HAP-1 (cell line): ENCODE results near the gene MFSD12.

Experiments
- DNase-seq, 2 experiments: peaks; one replicate each; pipeline ENCODE4 v3.0.0-alpha.2; 2016 to 2020; ENCODE audit warnings: low spot score in 2 of 2
- H3K27me3 ChIP-seq: fragments of 250-450 bp; sonication (Bioruptor Pico); 2 replicates; pipeline ENCODE4 v1.5.1; 2020; ENCODE audit warnings: low read depth, mild to moderate bottlenecking, moderate library complexity
- H3K36me3 ChIP-seq: fragments of 250-450 bp; sonication (Bioruptor Pico); replicated peaks from 2 replicates; pipeline ENCODE4 v1.5.1; 2020; ENCODE audit warnings: mild to moderate bottlenecking
- H3K4me1 ChIP-seq: fragments of 250-450 bp; sonication (Bioruptor Pico); 2 replicates; pipeline ENCODE4 v1.5.1; 2020; ENCODE audit warnings: mild to moderate bottlenecking
- H3K4me3 ChIP-seq: fragments of 250-450 bp; sonication (Bioruptor Pico); 2 replicates; pipeline ENCODE4 v1.5.1; 2020; ENCODE audit warnings: mild to moderate bottlenecking, moderate library complexity
- H3K9me3 ChIP-seq: fragments of 250-450 bp; sonication (Bioruptor Pico); 2 replicates; pipeline ENCODE4 v1.5.1; 2020; ENCODE audit warnings: mild to moderate bottlenecking, moderate library complexity
- in situ Hi-C: fragments of 300-500 bp; cut with MboI; formaldehyde crosslinking; loops from 3 replicates; pipeline ENCODE4 v1.14.3; 2020; ENCODE audit warnings: low sequenced_read_pairs, inconsistent platforms, mixed read lengths

MFSD12 gene

DNA sequence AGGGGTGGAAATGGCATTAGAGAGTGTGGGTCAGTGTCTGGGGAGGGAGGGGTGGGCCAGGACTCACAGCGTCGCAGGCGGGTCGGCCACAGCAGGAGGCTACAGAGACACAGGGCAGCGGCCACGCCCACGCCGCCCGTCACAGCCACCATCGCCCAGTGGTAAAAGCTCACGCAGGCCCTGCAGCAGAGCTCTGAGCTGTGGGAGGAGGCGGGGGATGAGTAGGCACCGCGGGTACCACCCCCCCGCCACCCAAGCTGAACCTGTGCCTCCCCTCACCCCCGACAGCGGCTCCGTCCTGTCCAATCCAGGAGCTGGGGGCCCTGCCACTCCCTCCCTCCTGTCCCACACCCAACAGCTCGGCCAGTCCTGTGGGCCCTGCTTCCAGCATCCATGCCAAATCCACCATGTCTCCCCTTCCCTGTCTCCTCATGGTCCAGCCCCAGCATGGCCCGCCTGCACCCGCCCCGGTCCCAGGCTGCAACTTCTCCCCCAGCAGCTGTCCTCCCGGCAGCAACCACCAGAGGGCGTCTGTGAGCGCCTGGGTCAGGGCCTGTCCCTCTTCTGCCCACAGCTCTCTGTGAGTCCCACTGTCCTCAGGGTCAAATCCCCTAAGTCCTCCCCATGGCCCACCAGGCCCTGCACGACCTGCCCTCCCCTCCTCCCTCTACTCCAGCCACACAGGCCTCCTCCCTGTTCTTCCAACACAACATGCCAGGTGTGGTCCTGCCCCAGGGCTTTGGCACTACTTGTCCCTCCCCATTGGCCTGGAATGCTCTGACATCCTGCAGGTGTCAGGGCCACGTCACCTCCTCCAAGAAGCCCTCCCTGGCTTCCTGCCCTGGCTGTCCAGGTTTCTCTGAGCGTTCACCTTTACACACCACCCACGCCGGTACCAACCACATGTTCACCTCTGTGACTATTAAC is 12.4 kb downstream of the MFSD12 start:
- H3K4me1 ChIP-seq: no peaks in the 10 kb centered on the region
- H3K9me3 ChIP-seq: no peaks in the 10 kb centered on the region
- peaks cover 22% of the 10 kb centered on the region for H3K36me3 ChIP-seq
- no peak overlapping the region for H3K4me3 ChIP-seq
- in situ Hi-C loops: no loop called here
- no peaks in the 10 kb centered on the region for H3K27me3 ChIP-seq
- DNase-seq: peak; percentile 20 to 90

DNA sequence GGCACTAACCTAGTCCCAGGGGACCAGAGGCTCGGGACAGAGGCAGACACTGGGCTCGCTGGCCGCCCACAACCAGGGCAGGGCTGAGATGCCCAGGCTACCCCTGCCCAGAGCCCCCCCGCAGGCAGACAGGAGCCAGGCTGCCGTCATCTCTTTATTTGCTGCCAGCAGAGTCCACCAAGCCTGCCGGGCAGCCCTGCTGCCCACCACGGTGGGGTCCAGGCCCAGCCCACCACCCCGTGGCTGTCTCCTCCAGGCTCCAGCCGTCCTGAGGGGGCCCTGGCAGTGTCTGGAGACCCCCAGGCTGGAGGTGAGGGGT is 13.4 kb downstream of the MFSD12 start:
- DNase-seq: no peak
- Histone ChIP-seq H3K36me3 (peaks cover 25% of the 10 kb centered on the region), H3K4me1 (no peaks in the 10 kb centered on the region), H3K9me3 (no peaks in the 10 kb centered on the region), H3K27me3 (no peaks in the 10 kb centered on the region), H3K4me3 (no peak overlapping the region)
- in situ Hi-C loops: no loop called here

DNA sequence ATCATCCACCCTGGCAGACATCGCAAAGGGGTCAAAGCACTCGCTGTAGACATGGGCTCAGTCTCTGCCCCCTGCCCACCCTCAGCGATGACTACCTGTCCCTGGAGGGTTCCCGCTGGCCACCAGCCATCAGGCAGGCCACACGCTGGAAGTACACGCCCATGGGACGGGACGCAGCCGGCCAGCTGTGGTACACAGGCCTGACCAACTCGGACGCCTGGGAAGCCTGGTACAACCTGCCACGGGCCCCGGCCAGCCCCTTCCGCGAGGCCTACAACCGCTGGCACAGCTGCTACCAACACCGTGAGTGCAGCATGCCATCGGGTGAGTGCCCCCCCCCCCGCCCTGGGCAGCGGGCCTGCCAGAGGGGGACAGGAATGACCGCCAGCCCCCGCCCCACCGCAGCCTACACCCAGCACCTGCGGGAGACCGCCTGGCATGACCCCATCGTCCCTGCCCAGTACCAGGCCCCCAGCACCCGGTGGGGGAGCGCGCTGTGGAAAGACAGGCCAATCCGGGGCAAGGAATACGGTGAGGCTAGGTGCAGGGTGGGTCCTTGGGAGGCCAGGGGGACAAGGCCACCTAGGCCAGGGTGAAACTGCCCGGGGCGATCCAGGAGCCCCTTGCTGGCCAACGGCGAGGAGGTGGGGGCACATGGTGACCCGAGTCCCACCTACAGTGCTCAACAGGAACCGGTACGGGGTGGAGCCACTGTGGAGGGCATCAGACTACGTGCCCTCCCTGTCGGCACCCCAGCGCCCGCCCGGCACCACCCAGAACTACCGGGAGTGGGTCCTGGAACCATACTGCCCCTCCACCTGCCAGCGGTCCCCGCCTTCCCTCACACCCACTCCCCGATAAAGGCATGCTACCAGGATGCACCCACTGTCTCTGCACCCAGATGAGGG is 14.0 kb downstream of the MFSD12 start:
- in situ Hi-C loops: no loop called here
- no peak overlapping the region for H3K4me3 ChIP-seq
- DNase-seq: no peak
- H3K27me3 ChIP-seq: no peaks in the 10 kb centered on the region
- H3K9me3 ChIP-seq: no peaks in the 10 kb centered on the region
- H3K36me3 ChIP-seq: peaks cover 21% of the 10 kb centered on the region
- H3K4me1 ChIP-seq: no peaks in the 10 kb centered on the region

DNA sequence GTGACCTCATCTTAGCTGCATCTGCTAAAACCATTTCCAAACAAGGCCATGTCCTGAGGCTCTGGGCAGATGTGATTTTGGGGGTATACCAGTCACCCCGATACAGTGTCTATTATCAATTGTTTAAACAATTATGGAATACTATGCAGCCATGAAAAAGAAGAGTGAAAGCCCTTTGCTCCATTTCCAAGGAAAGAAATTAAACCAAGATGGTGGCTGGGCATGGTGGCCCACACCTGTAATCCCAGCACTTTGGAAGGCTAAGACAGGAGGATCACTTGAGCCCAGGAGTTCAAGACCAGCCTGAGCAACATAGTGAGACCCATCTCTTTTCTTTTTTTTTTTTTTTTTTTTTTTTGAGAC is 17.6 kb downstream of the MFSD12 start:
- no peaks in the 10 kb centered on the region for H3K9me3 ChIP-seq
- no peaks in the 10 kb centered on the region for H3K4me1 ChIP-seq
- no peaks in the 10 kb centered on the region for H3K27me3 ChIP-seq
- no peak overlapping the region for H3K4me3 ChIP-seq
- H3K36me3 ChIP-seq: peaks cover 27% of the 10 kb centered on the region
- no peak for DNase-seq
- in situ Hi-C loops: no loop called here

DNA sequence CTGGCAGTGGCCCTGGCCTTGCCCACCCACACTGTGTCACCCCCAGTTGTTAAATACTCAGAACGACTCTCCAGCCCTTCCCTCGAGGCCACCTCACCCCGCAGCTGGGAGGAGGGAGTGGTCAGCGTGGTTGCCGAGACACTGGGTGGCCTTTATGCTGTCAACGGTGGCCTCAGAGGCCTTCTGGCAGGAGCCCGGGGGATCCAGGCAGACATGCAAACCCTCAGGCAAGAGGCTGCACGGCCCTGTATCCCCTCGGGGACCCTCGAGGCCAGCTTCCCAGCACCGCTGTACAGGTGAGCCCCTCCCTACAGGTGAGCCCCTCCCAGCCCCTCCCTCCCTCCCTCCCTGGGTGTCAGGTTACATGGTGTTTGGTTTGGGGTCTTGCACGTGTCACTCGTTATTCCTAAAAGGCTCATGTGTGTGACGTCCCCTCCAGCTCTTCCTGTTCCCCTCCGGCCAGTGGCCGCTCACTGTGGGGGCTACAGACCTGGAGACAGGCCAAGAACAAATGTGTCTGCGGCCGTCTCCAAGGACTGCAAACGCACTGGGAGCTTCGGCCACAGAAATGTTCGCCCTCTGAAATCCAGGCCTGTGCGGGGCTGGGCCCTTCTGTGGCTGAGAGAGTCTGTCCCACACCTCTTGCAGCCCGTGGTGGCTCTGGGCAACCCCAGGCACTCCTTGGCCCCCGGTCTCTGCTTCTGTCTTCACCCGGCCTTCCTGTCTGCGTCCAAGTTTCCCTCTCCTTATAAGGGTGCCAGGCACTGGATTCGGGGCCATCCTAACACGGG is 18.2 kb downstream of the MFSD12 start, which contains the start of gene TEKTIP1:
TEKTIP1 (plus strand) TSS at position 210 of the 791 bp plus-strand sequence; CDS start at position 214, 4 bp downstream.
- Histone ChIP-seq H3K9me3 (no peaks in the 10 kb centered on the region), H3K36me3 (peaks cover 32% of the 10 kb centered on the region), H3K27me3 (no peaks in the 10 kb centered on the region), H3K4me3 (no peak within 1 kb of the TSS), H3K4me1 (no peaks in the 10 kb centered on the region)
- in situ Hi-C loops: no loop called here
- no peak for DNase-seq

DNA sequence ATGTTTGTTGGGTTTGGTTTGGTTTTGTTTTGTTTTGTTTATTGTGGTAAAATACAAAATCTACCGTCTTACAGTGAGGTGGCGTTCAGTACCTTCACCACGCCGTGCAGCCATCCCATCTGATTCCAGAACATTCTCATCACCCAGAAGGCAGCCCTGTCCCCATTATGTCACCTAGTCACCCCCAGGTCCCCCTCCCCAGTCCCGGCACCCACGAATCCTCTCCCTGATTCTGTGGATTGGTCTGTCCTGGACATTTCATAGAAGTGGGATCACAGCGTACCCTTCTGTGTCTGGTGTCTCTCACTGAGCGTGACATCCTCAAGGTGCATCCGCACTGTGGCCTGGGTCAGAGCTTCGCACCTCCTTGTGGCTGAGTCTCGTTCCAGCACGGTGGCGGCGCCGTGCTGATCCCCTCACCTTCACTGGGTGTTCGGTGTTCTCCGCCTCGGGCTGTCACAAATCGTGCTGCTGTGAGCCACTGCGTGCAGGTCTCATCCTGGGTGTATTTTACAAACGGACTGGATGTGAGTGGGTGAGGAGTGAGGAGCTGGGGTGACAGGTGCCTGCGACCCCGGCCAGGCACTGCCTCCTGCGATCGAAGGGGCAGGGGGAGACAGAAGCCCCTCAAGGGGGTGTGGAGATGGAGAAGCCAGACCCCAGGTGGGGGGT is 19.0 kb downstream of the MFSD12 start:
- Histone ChIP-seq H3K36me3 (peaks cover 38% of the 10 kb centered on the region), H3K4me3 (no peak overlapping the region), H3K9me3 (no peaks in the 10 kb centered on the region), H3K4me1 (no peaks in the 10 kb centered on the region), H3K27me3 (no peaks in the 10 kb centered on the region)
- in situ Hi-C loops: no loop called here
- DNase-seq: no peak

DNA sequence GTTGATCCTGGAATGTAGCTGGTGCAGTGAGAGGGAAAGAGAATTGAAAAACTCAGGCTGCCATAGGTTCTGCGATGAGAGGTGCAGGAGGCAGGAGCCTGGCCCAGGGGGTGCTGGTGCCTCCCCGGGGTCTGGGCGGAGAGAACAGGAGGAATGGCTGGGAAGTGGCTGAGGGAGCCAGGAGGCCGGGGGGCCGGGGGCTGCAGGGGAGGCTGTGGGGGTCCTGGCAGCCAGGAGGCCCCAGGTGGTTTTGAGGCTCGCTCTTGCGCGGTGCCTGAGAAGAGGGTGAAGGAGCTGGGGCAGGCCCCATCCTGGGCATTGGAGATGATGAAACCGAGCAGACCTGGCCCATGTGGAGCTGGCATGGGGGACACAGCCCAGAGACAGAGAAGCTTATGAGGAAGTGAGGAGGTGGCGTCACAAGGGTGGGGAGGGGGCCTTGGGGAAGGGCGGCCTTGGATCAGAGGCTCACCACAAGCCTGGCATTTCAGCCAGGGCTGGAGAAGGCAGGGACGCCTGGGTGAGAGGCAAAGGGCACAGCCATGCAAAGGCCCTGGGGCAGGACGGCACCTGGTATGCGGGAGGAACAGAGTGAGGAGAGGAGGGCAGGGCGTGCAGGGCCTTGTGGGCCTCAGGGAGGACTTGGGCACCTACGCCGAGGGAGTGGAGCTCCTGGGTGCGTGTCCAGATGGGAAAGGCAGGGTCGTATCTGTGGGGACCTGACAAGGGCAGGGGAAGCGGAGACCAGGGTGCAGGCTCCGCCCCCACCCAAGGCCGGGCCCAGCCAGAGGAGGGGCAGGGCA is 19.7 kb downstream of the MFSD12 start:
- no peaks in the 10 kb centered on the region for H3K4me1 ChIP-seq
- DNase-seq: no peak
- no peak overlapping the region for H3K4me3 ChIP-seq
- in situ Hi-C loops: no loop called here
- H3K9me3 ChIP-seq: no peaks in the 10 kb centered on the region
- H3K27me3 ChIP-seq: no peaks in the 10 kb centered on the region
- peaks cover 43% of the 10 kb centered on the region for H3K36me3 ChIP-seq

DNA sequence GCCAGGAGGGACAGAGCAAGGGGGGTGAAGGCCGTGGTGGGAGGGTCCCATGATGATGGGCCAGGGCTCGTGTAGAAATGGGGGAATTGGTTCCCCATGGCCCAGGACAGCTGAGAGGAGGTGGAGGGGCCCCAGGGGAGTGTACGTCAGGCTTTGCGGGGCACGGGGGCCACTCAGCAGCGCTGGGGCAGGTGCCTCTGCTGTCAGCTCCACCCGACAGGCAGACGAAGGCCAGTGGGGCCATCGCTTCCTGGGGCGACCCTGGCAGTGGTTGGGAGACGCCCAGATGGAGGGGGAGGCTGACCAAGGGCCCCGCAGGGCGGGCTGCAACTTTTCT is 20.3 kb downstream of the MFSD12 start:
- in situ Hi-C loops: no loop called here
- Histone ChIP-seq H3K4me3 (no peak overlapping the region), H3K27me3 (no peaks in the 10 kb centered on the region), H3K9me3 (no peaks in the 10 kb centered on the region), H3K36me3 (peaks cover 48% of the 10 kb centered on the region), H3K4me1 (no peaks in the 10 kb centered on the region)
- no peak for DNase-seq

DNA sequence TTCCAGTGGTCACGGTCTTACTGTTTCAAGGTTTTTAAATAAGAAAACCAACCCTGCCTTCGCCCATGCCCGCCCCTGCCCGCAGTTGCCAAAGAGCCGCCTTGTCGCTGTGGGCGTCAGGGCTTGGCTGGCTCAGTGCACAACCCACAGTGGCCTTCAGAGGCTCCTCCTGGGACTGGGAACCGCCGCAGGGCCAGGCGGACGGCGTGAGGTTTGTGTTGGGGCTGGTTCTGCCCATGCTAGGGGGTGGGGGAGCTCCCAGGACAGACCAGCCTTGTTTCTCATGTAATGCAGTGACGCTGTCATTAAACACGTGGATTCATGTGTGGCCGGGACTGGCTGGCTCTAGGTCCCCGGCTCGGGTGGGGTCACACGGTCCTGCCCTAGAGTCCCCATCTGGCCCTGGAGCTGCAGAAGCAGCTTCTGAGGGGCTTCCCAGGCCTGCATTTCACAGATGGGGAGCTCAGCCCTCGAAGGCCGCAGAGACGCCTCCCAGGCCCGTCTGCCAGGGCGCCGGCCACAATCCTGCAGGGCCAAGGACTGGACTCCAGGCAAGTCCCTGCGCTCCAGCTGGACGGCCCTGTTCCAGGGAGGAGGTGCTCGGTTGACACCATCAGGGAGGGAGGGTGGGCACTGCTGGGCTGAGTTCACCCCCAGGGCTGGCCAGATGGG is 20.8 kb downstream of the MFSD12 start:
- Histone ChIP-seq H3K36me3 (peaks cover 53% of the 10 kb centered on the region), H3K4me3 (no peak overlapping the region), H3K9me3 (no peaks in the 10 kb centered on the region), H3K4me1 (no peaks in the 10 kb centered on the region), H3K27me3 (no peaks in the 10 kb centered on the region)
- in situ Hi-C loops: no loop called here
- no peak for DNase-seq

DNA sequence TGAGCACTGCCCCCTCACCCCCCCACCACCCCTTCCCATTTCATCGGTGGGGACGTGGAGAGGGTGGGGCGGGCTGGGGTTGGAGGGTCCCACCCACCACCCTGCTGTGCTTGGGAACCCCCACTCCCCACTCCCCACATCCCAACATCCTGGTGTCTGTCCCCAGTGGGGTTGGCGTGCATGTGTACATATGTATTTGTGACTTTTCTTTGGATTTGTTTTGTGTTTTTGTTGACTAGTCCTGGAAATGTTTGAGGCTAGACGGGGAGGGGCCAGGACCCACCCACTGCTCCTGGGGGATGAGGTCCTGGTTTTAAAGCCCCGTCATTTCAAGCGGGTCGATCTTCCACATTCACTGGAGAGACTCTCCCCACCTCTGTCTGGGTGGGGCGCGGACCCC is 21.4 kb downstream of the MFSD12 start:
- in situ Hi-C loops: no loop called here
- Histone ChIP-seq H3K9me3 (no peaks in the 10 kb centered on the region), H3K4me3 (no peak overlapping the region), H3K27me3 (no peaks in the 10 kb centered on the region), H3K36me3 (peaks cover 59% of the 10 kb centered on the region), H3K4me1 (no peaks in the 10 kb centered on the region)
- no peak for DNase-seq

DNA sequence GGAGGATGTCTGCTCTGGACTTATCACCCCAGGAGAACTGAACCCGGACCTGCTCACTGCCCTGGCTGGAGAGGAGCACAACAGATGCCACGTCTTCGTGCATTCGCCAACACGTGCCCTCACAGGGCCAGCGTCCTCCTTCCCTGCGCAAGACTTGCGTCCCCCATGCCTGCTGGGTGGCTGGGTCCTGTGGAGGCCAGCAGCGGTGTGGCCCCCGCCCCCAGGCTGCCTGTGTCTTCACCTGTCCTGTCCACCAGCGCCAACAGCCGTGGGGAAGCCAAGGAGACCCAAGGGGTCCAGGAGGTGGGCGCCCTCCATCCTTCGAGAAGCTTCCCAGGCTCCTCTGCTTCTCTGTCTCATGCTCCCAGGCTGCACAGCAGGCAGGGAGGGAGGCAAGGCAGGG is 21.8 kb downstream of the MFSD12 start:
- in situ Hi-C loops: no loop called here
- Histone ChIP-seq H3K4me1 (no peaks in the 10 kb centered on the region), H3K9me3 (no peaks in the 10 kb centered on the region), H3K4me3 (no peak overlapping the region), H3K27me3 (no peaks in the 10 kb centered on the region), H3K36me3 (peaks cover 63% of the 10 kb centered on the region)
- no peak for DNase-seq

DNA sequence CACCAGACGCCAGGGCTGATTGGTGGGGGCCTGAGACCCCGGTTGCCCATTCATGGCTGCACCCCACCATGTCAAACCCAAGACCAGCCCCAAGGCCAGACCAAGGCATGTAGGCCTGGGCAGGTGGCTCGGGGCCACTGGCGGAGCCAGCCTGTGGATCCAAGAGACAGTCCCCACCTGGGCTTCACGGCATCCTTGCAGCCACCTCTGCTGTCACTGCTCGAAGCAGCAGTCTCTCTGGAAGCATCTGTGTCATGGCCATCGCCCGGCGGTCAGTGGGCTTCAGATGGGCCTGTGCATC is 22.2 kb downstream of the MFSD12 start:
- DNase-seq: no peak
- H3K4me3 ChIP-seq: no peak overlapping the region
- peaks cover 64% of the 10 kb centered on the region for H3K36me3 ChIP-seq
- no peaks in the 10 kb centered on the region for H3K27me3 ChIP-seq
- no peaks in the 10 kb centered on the region for H3K9me3 ChIP-seq
- in situ Hi-C loops: no loop called here
- H3K4me1 ChIP-seq: no peaks in the 10 kb centered on the region
